H1 (cell line): ENCODE results near the gene KRTAP5-1.

ENCODE experiments used
- CTBP2 ChIP-seq: IDR thresholded peaks from 2 replicates; pipeline ENCODE4 v1.7.0; 2011; ENCODE audit warnings: borderline replicate concordance, mild to moderate bottlenecking, moderate library complexity, mixed read lengths, low read length; ENCODE audit not compliant: insufficient read depth, insufficient read length
- CTCF ChIP-seq, 3 experiments: IDR thresholded peaks; 1 replicate in 2 of 3; 2 replicates in 1 of 3; pipeline versions ENCODE4 v1.5.1 to v1.6.1; 2011; ENCODE audit warnings: low read length in 3 of 3, mild to moderate bottlenecking in 3 of 3, inconsistent platforms in 2 of 3, low read depth in 1 of 3, moderate library complexity in 1 of 3; ENCODE audit not compliant: insufficient read depth in 1 of 3; ENCODE audit errors: control extremely low read depth in 1 of 3
- MAX ChIP-seq: IDR thresholded peaks from 2 replicates; pipeline ENCODE4 v1.6.1; 2012; ENCODE audit warnings: inconsistent platforms
- RBBP5 ChIP-seq: IDR thresholded peaks from 2 replicates; pipeline ENCODE4 v1.7.1; 2012; ENCODE audit warnings: low read depth, mild to moderate bottlenecking, inconsistent platforms, low read length, moderate library complexity, borderline replicate concordance
- RFX5 ChIP-seq: IDR thresholded peaks from 2 replicates; pipeline ENCODE4 v1.6.1; 2011; ENCODE audit warnings: low read depth, low read length, improper control_type of control experiment, borderline replicate concordance
- SIX5 ChIP-seq: IDR thresholded peaks from 2 replicates; pipeline ENCODE4 v1.6.1; 2011; ENCODE audit warnings: mild to moderate bottlenecking, low read depth, low read length

DNA sequence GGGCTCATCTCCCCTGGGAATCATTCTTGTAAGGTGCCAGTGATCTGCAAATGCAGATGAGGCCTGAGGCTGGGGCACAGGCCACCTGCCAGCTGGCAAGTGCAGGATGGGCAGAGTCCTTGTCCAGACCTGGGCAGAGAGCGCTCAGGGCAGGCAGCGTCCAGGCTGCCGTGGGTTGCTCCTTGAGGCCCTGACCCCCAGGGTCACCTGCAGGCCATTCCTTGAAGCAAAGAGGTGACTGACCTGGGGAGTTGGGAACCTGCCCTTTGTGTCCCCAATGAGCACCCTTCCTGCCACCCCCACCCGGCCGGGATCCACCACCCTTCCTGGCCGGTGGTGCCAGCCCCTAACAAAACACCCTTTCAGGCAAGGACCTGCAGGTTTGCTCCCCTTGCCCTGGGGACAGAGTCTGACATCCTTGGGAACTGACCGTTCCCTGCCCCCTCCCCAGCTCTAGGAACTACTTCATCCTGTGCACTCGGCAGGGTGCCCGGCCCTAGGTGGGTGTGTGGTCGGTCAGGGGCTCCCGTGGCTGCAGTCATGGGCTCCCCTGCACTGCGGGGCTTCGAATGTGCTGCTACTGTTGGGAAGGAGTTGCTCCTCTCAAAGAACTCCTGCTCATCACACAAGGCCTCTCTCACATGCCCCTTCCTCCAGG, 41.3 kb downstream of the KRTAP5-1 start:
- TF ChIP-seq CTCF (IDR thresholded peaks at IDR 0.05; ENCODE audit: control extremely low read depth in 1 of 3, insufficient read depth in 1 of 3, low read depth in 1 of 3, low read length in 3 of 3), result no peak
- no peak for TF ChIP-seq CTBP2
- no peak for TF ChIP-seq MAX
- TF ChIP-seq RBBP5, result no peak
- no peak for TF ChIP-seq RFX5
- TF ChIP-seq SIX5, result no peak
